ENCODE measurements around the gene VSNL1.

The VSNL1 gene

GRCh38 chr2:17540093-17540812 is at the start of gene VSNL1:
Gene VSNL1, plus strand, starts transcription at chr2:17540696. Its CDS starts 51,379 bp downstream, at chr2:17592075.
- no peak for DNase-seq

- no peak for DNase-seq
Observed at GRCh38 chr2:17495590-17495989, 44.9 kb upstream of the VSNL1 start.

DNA sequence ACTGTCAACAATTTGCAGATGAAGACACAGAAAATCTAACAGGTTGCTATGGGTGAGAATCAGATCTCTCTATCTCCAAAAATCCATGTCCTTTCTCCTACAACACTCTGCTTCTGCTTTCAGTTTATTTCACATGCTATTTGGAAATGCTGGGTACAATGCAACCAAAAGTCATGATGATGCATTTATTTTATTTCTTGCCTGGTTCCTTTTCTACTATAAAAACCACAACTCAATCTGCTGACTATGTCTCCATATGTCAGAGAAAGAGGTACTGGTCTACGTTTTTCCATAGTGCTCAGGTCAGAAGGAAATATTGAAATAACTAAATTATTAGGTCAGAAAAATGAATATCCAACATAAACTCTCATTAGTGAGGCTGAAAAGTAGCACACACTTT is 42.8 kb upstream of the VSNL1 start:
- DNase-seq: no peak

DNA sequence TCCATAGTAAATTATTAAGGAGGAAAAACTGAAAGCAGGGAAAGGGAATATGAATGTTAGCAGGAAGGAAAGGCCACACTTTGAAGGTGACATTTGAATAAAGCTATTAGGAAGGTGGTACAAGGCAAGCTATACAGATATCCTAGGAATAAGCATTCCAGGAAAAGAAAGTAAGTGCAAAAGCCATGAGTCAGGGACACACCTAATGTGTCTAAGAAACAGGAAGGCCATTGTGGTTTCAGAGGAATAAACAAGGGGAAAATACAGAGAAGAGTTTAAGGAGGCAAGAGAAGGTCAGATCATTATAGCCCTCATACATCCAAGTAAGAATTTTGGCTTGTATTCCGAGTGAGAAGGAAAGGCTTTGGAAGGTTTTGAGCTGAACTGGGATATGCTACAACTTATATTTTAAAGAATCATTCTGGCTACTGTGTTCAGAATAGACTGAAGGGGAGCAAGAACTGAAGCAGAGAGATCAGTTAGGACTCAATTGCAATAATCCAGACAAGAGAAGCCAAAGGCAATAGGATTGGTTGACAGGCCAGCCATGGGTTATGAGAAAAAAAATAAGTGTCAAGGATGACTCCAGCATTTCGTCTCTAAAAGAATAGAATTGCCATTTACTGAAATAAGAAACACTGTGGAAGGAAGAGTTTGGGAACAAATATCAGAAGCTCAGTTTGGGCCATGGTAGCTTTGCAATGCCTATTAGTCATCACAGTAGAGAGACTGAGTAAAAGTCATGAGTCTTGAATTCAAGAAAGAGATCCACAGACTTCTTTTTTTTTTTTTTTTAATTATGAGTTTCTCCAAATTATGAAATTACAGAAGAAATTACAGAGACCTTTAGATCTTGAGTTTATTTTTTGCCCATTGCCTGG is 33.5 kb upstream of the VSNL1 start:
- no peak for DNase-seq

GRCh38 chr2:17515652-17516051 is 24.8 kb upstream of the VSNL1 start:
- no peak for DNase-seq

- DNase-seq: no peak
Observed at GRCh38 chr2:17517481-17518211, 22.9 kb upstream of the VSNL1 start.

- DNase-seq: no peak
Observed at GRCh38 chr2:17518212-17519154, 22.0 kb upstream of the VSNL1 start, which contains the start of gene RAD51AP2. Gene RAD51AP2, minus strand, starts transcription at chr2:17518440. Its CDS starts 25 bp downstream, at chr2:17518415.

GRCh38 chr2:17519486-17519885 is 21.0 kb upstream of the VSNL1 start:
- no peak for DNase-seq

DNA sequence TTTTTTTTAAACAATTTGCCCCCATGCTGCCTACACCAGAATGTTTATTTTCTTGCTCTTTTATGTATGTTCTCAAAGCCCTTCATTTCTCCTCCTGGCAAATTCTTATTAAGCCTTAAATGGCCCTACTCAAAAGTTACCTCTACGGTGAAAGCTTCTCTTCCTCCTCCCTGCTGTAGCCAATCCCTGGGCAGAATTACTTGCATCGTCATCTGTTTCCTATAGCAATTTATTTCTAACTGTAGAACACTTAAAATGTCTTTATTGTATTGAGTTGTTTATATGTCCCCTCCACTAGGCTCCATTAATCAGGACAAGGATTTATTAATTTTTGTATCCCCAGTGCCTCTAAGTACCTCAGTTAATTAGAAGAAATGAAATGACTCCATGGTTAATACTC is 19.7 kb upstream of the VSNL1 start:
- no peak for DNase-seq

DNA sequence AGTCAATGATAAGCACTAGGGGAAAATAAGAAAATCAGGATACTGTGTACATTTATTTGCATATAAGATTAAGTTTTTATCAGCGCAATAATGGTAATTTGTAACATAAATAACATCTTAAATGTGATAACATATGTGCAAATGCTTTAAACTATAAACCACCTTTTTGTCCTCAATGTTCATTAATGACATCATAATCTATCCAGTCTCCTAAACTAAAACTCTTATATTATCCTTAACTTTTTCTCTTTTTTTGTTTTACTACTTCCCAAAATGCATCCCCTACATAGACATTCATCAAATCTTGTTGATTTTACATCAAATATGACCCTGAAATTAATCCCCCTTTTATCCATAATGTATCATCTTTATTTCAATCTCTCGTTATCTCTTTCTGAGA is 18.9 kb upstream of the VSNL1 start:
- DNase-seq: no peak

DNA sequence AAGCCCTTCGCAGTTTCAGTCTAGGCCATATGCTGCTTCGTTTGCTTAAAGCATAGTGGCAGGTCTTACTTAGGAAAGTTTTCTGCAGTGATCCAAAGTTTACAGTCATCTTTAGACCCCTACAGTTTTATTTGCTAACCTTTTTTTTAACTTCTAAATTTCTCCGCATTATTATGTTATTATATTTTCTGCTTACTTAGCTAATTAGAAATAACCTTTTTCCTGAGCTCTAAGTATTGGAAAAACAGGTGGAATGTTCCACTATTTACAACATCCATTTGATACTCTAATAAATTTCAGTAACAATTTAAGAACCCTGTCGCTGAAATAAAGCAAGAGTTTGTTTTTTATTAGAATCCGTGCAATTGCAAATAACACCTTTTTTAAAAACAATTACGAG is 18.2 kb upstream of the VSNL1 start:
- no peak for DNase-seq

DNA sequence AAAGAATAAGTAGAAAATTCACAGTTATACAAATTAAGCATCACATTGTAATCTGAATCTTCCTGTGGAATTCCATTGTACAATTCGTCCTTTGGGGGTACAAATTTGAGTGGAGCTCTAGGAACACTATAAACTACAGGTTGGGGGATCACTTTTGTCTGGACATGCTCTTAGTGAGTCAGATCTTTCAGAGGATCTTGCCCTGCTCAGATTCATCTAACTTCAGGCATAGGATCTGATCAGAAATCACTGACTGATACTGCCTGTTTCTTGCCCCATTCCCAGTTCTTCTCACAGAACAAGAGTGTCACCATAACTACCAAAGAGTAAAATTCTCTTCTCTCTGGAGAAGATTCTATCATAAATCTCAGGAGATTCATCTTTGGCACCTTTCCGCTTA is 10.7 kb upstream of the VSNL1 start:
- DNase-seq: no peak

GRCh38 chr2:17533546-17533945 is 7.0 kb upstream of the VSNL1 start:
- no peak for DNase-seq

- DNase-seq: no peak
Observed at GRCh38 chr2:17536416-17536815, 4.1 kb upstream of the VSNL1 start.

DNA sequence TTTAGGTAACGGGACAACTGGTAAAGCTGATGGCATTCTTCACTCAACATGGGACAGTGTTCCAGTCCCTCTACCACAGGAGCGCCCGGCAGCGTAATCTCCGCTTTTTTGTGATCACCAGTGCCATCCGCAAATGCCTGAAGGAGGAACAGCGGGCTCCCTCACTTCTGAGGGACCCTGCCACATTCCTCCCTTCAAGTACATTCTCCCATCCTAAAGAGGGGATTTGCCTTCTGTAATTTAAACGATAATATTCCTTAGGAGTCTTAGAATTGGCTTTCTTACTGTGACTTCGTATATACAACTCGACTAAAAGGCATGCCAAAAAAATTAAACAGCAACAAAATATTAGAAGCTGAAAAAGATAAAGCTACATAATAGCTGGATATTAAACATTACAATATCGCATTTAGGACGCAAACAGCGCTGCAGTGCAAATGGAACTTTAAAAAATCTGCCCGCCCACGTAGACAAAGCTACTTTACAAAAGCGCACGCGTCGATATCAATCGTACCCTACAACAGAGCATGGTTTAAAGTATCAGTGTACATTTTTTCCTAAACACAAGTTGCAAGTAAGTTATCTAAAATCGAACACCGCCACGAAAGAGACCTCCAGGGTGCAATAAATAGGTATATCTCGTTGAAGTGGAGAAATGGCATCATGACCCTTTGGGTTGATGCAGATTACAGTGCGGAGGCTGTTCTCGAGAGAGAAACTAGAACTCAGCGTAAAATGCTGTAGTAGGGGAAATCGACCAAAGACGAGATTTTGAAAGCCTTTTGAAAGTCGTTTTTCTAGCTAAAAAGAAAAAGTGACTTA is 2.3 kb upstream of the VSNL1 start:
- DNase-seq: no peak

GRCh38 chr2:17538844-17539554 is 1.5 kb upstream of the VSNL1 start:
- DNase-seq: no peak

DNA sequence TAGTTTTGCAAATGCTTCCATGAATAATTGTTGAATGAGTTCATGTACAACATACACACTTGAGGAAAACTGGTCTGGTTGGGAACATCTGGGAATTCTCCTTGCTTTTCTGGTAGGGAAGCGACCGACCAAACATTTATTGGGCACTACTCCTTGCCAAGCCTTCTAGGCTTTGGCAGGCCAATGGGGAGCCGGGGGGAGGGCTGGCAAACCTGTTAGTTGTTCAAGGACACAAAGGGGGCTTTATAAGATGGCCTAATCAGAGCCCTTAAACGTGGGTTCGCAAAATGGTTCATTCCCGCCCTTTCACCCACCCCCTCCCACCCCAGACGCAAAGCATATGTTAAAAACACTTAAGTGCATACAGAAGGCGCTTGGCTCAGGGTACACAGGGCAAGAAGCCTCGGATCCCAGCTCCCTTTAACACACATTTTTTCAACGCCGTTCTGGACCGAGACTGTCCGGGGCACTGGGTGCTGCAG is 844 bp upstream of the VSNL1 start:
- no peak for DNase-seq

GRCh38 chr2:17540813-17541530 is 476 bp downstream of the VSNL1 start:
- no peak for DNase-seq

GRCh38 chr2:17541531-17541950 is 1.0 kb downstream of the VSNL1 start:
- DNase-seq: no peak

GRCh38 chr2:17542471-17542870 is 2.0 kb downstream of the VSNL1 start:
- no peak for DNase-seq

Data from stimulated activated CD4-positive, alpha-beta T cell treated with anti-CD3 and anti-CD28 coated beads, Interleukin-2, amount 100 ng/mL, for 48 hours (primary cell).